ENCODE measurements around the gene TERF2IP. TPM values are rescaled to one million over a fixed set of nuclear protein-coding genes. Genes with fewer than 3 reads are reported as not detected.

The TERF2IP gene
- total RNA-seq, 3 donors from 2014 or later: 120 to 133 (median 128) TPM

GRCh38 chr16:75660726-75661302 is 13.2 kb downstream of the TERF2IP start:
- no peaks in the 10 kb centered on the region for H3K27me3 Mint-ChIP-seq (ENCODE audit: low read depth)
- H3K36me3 Mint-ChIP-seq (ENCODE audit: insufficient read depth): peaks cover 20% of the 10 kb centered on the region
- ATAC-seq: no peak
- H3K4me1 Mint-ChIP-seq (ENCODE audit: low read depth): peaks cover 8% of the 10 kb centered on the region
- no peak overlapping the region for H3K4me3 Mint-ChIP-seq
- no peaks in the 10 kb centered on the region for H3K9me3 Mint-ChIP-seq
- no peak for DNase-seq

GRCh38 chr16:75667503-75667902 is 19.9 kb downstream of the TERF2IP start:
- ATAC-seq (no peak), DNase-seq (no peak)
- no peaks in the 10 kb centered on the region for H3K27me3 Mint-ChIP-seq (ENCODE audit: low read depth)
- H3K4me3 Mint-ChIP-seq: no peak overlapping the region
- H3K9me3 Mint-ChIP-seq: no peaks in the 10 kb centered on the region
- H3K36me3 Mint-ChIP-seq (ENCODE audit: insufficient read depth): peaks cover 3% of the 10 kb centered on the region
- H3K4me1 Mint-ChIP-seq (ENCODE audit: low read depth): no peaks in the 10 kb centered on the region

GRCh38 chr16:75676909-75677308 is 29.3 kb downstream of the TERF2IP start, which contains the start of gene CPHXL2:
Gene CPHXL2, minus strand, starts transcription at chr16:75677009. Its CDS starts 10 bp downstream, at chr16:75676999.
- Mint-ChIP-seq H3K27me3 (ENCODE audit: low read depth) (no peaks in the 10 kb centered on the region), H3K4me3 (no peak within 1 kb of the TSS), H3K36me3 (ENCODE audit: insufficient read depth) (no peaks in the 10 kb centered on the region), H3K9me3 (no peaks in the 10 kb centered on the region), H3K4me1 (ENCODE audit: low read depth) (no peaks in the 10 kb centered on the region)
- DNase-seq (no peak), ATAC-seq (no peak)

DNA sequence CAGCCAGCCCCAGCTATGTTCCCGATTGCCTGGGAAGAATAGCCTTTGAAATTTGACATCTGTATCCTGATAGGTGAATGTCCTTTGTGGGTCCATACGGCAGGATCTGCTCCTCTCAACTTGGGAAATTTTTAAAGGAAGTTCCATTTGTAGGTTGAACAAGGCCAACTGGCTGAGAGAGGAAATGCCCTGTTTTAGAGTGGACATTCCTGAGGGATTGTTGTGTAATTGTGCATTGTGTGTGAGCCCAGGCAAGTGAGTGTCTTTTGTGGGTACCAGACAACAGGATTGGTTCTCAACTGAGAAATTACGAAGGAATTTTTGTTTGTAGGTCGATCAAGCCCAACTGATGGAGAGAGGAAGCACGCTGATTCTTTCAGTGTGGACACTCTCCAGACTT is 31.8 kb downstream of the TERF2IP start:
- H3K4me3 Mint-ChIP-seq: no peak overlapping the region
- ATAC-seq (no peak), DNase-seq (no peak)
- peaks cover under 1% of the 10 kb centered on the region for H3K9me3 Mint-ChIP-seq
- H3K4me1 Mint-ChIP-seq (ENCODE audit: low read depth): no peaks in the 10 kb centered on the region
- peaks cover 1% of the 10 kb centered on the region for H3K36me3 Mint-ChIP-seq (ENCODE audit: insufficient read depth)
- H3K27me3 Mint-ChIP-seq (ENCODE audit: low read depth): no peaks in the 10 kb centered on the region

GRCh38 chr16:75682308-75682707 is 34.7 kb downstream of the TERF2IP start:
- ATAC-seq (no peak), DNase-seq (no peak)
- Mint-ChIP-seq H3K9me3 (peaks cover 3% of the 10 kb centered on the region), H3K36me3 (ENCODE audit: insufficient read depth) (peaks cover 2% of the 10 kb centered on the region), H3K4me3 (no peak overlapping the region), H3K4me1 (ENCODE audit: low read depth) (no peaks in the 10 kb centered on the region), H3K27me3 (ENCODE audit: low read depth) (no peaks in the 10 kb centered on the region)

DNA sequence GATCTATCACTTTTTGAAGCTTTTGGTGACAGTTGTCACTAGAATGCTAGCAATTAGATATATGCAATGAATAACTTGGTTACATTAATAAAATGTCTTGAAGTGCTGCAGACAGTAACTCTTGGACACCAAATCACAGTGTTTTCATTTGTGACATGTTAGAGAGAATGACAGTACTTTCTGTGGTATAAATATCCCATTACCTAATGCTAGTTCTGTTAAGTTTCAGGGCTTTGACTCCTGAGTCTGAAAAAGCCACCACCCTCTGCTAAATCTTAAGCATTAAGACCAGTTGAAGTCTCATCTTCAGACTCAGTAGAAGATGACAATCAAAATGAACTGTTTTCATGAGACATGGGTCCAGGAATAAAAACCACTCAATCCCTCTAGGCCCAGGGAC is 39.8 kb downstream of the TERF2IP start:
- H3K9me3 Mint-ChIP-seq: peaks cover 3% of the 10 kb centered on the region
- DNase-seq (no peak), ATAC-seq (no peak)
- peaks cover 2% of the 10 kb centered on the region for H3K36me3 Mint-ChIP-seq (ENCODE audit: insufficient read depth)
- H3K4me3 Mint-ChIP-seq: no peak overlapping the region
- H3K27me3 Mint-ChIP-seq (ENCODE audit: low read depth): no peaks in the 10 kb centered on the region
- H3K4me1 Mint-ChIP-seq (ENCODE audit: low read depth): no peaks in the 10 kb centered on the region

DNA sequence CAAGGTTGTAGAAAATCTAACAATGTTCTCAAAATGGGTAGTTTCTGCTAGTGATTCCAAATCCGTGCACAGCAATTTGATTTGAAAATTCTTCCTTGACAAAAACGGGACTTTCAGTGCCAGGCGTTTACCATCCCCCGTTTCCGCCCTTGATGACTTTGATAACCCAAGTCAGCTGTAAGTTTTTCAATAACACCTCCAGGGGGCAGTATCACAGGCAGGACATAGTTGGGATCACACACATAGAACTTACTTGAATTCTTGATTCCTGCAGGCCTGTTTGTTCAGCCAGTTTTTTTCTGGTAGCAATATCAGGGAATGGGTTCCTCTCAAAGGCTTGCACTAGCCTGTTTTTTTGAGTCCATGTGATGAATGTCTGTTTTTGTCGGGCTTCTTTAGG is 48.1 kb downstream of the TERF2IP start:
- H3K4me3 Mint-ChIP-seq: no peak overlapping the region
- H3K4me1 Mint-ChIP-seq (ENCODE audit: low read depth): no peaks in the 10 kb centered on the region
- no peaks in the 10 kb centered on the region for H3K9me3 Mint-ChIP-seq
- H3K27me3 Mint-ChIP-seq (ENCODE audit: low read depth): no peaks in the 10 kb centered on the region
- H3K36me3 Mint-ChIP-seq (ENCODE audit: insufficient read depth): no peaks in the 10 kb centered on the region
- DNase-seq (no peak), ATAC-seq (no peak)

GRCh38 chr16:75697571-75697970 is 50.0 kb downstream of the TERF2IP start:
- H3K27me3 Mint-ChIP-seq (ENCODE audit: low read depth): no peaks in the 10 kb centered on the region
- no peak overlapping the region for H3K4me3 Mint-ChIP-seq
- no peaks in the 10 kb centered on the region for H3K9me3 Mint-ChIP-seq
- DNase-seq: no peak
- ATAC-seq: no peak
- no peaks in the 10 kb centered on the region for H3K4me1 Mint-ChIP-seq (ENCODE audit: low read depth)
- no peaks in the 10 kb centered on the region for H3K36me3 Mint-ChIP-seq (ENCODE audit: insufficient read depth)

- H3K4me3 Mint-ChIP-seq: no peak within 1 kb of the TSS
- ATAC-seq (no peak), DNase-seq (no peak)
- H3K9me3 Mint-ChIP-seq: no peaks in the 10 kb centered on the region
- no peaks in the 10 kb centered on the region for H3K27me3 Mint-ChIP-seq (ENCODE audit: low read depth)
- no peaks in the 10 kb centered on the region for H3K36me3 Mint-ChIP-seq (ENCODE audit: insufficient read depth)
- no peaks in the 10 kb centered on the region for H3K4me1 Mint-ChIP-seq (ENCODE audit: low read depth)
Observed at GRCh38 chr16:75701361-75701760, 53.8 kb downstream of the TERF2IP start, which contains the start of gene DUXB. Gene DUXB, minus strand, starts transcription at chr16:75701461. Its CDS starts 43 bp downstream, at chr16:75701418.

DNA sequence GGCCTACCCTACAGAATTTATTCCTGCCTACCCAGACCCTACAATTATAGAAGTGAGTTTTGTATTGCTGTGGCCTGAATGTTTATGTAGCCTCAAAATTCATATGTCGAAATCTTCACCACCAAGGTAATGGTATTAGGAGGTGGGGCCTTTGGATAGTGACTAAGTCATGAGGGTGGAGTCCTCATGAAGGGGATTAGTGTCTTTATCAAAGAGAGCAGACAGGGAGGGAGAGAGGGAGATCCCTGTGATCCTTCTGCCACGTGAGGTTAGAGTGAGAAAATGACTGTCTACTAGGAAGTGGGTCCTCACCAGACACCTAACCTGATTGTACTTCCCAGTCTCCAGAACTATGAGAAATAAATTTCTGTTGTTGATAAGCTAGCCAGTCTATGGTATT is 54.7 kb downstream of the TERF2IP start:
- no peaks in the 10 kb centered on the region for H3K27me3 Mint-ChIP-seq (ENCODE audit: low read depth)
- H3K36me3 Mint-ChIP-seq (ENCODE audit: insufficient read depth): no peaks in the 10 kb centered on the region
- ATAC-seq: no peak
- no peaks in the 10 kb centered on the region for H3K9me3 Mint-ChIP-seq
- H3K4me1 Mint-ChIP-seq (ENCODE audit: low read depth): no peaks in the 10 kb centered on the region
- H3K4me3 Mint-ChIP-seq: no peak overlapping the region
- DNase-seq: no peak

GRCh38 chr16:75703306-75703705 is 55.7 kb downstream of the TERF2IP start:
- no peak overlapping the region for H3K4me3 Mint-ChIP-seq
- ATAC-seq: no peak
- no peaks in the 10 kb centered on the region for H3K4me1 Mint-ChIP-seq (ENCODE audit: low read depth)
- no peaks in the 10 kb centered on the region for H3K27me3 Mint-ChIP-seq (ENCODE audit: low read depth)
- no peaks in the 10 kb centered on the region for H3K9me3 Mint-ChIP-seq
- DNase-seq: no peak
- no peaks in the 10 kb centered on the region for H3K36me3 Mint-ChIP-seq (ENCODE audit: insufficient read depth)

Other genes with a start within 250 kb of the TERF2IP start
- gene CFDP1, start 214.3 kb upstream of the TERF2IP start, total RNA-seq: 10 to 100 TPM; 28.3 to 33.2 (median 28.6) TPM
- gene TMEM170A, start 183.1 kb upstream of the TERF2IP start, total RNA-seq: 10 to 100 TPM; 45.3 to 49.1 (median 45.9) TPM
- gene CHST6, start 152.3 kb upstream of the TERF2IP start, total RNA-seq: not detected
- under 1 TPM; 0.10 to 0.71 (median 0.16) TPM for gene CHST5, start 111.7 kb upstream of the TERF2IP start, total RNA-seq
- 1 to 10 TPM; 3.9 to 6.1 (median 4.1) TPM for gene TMEM231, start 91.5 kb upstream of the TERF2IP start, total RNA-seq
- 10 to 100 TPM; 51.2 to 56.0 (median 53.7) TPM for gene GABARAPL2, start 81.4 kb upstream of the TERF2IP start, total RNA-seq
- 10 to 100 TPM; 39.1 to 47.1 (median 40.1) TPM for gene ADAT1, start 24.5 kb upstream of the TERF2IP start, total RNA-seq
- 100 to 1,000 TPM; 345 to 390 (median 357) TPM for gene KARS1, start 108 bp upstream of the TERF2IP start, total RNA-seq
- not detected for gene CPHXL2, start 29.2 kb downstream of the TERF2IP start, total RNA-seq
- gene DUXB, start 53.7 kb downstream of the TERF2IP start, total RNA-seq: not detected
- gene CPHXL, start 78.7 kb downstream of the TERF2IP start, total RNA-seq: not detected